RWPE2 (cell line): ENCODE results near the gene GAPT.

Experiments used
- ATAC-seq: fragments of 200-7000 bp; cut with Tn5 transposase; 3 replicates; pipeline ENCODE4 v1.9.1; 2021; ENCODE audit warnings: low read depth
- DNase-seq: peaks from one replicate; pipeline ENCODE4 v3.0.0-alpha.2; 2020; ENCODE audit warnings: low spot score
- H3K27ac ChIP-seq: fragments of 450-650 bp; 2 replicates; pipeline ENCODE4 v1.5.1; 2017; ENCODE audit warnings: mild to moderate bottlenecking; ENCODE audit not compliant: poor library complexity, severe bottlenecking
- H3K27me3 ChIP-seq: fragments of 250-450 bp; sonication (Bioruptor Pico); 2 replicates; pipeline ENCODE4 v1.5.1; 2021; ENCODE audit warnings: mild to moderate bottlenecking, moderate library complexity; ENCODE audit not compliant: insufficient read depth, poor library complexity, severe bottlenecking
- H3K36me3 ChIP-seq: fragments of 250-450 bp; sonication (Bioruptor Pico); 2 replicates; pipeline ENCODE4 v1.5.1; 2020; ENCODE audit warnings: low read depth, mild to moderate bottlenecking, moderate library complexity
- H3K4me1 ChIP-seq: fragments of 250-450 bp; sonication (Bioruptor Pico); 2 replicates; pipeline ENCODE4 v1.5.1; 2021; ENCODE audit warnings: mild to moderate bottlenecking, moderate library complexity; ENCODE audit not compliant: insufficient read depth, poor library complexity, severe bottlenecking
- H3K4me3 ChIP-seq: fragments of 250-450 bp; sonication (Bioruptor Pico); 2 replicates; pipeline ENCODE4 v1.5.1; 2021; ENCODE audit warnings: mild to moderate bottlenecking, moderate library complexity; ENCODE audit not compliant: severe bottlenecking
- H3K9me3 ChIP-seq: fragments of 250-450 bp; sonication (Bioruptor Pico); 2 replicates; pipeline ENCODE4 v1.5.1; 2021; ENCODE audit warnings: mild to moderate bottlenecking, moderate library complexity; ENCODE audit not compliant: severe bottlenecking
- TF ChIP-seq, protein P1 (sequence below): fragments of 450-650 bp; IDR thresholded peaks from one replicate; pipeline ENCODE4 v1.5.1; 2017; ENCODE audit warnings: mild to moderate bottlenecking, moderate library complexity; ENCODE audit not compliant: poor library complexity, severe bottlenecking

Gene GAPT

DNA sequence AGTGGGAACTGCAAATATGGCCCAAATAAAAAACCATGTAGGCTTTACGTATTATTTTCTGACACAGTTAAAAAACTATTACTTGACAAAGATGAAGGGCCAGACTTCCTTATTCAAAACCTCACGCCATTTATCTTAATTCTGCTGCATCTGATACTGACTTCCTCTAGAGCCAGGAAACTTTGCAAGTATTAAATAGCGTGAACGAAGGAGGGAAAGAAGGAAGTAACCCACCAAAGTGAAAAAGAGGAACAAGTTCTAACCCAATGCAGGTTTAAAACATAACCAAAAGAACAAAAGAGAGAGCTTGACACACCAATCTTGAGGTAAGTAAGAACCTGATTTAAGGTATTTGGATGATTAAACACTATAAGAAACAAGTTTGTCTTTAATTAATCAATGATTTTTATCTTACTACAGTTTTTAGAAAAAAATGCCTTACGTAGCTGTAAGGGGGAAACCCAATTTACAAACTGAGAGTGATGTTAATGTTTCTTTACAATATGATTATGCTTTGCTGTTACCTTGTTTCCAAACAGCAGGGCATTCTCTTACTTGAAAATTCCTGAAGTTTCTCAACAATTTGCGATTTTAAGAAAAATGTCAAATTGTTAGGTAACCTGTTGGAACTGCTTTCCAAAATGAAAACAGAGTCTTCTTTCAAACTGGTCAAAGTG is at the start of gene GAPT:
TSS of gene GAPT (plus strand) at position 220 of the 677 bp plus-strand sequence. CDS start 3,102 bp downstream, outside the sequence.
- Histone ChIP-seq H3K27me3 (peaks cover 60% of the 10 kb centered on the region), H3K36me3 (no peaks in the 10 kb centered on the region), H3K4me3 (no peak within 1 kb of the TSS), H3K27ac (no peak within 1 kb of the TSS), H3K9me3 (no peaks in the 10 kb centered on the region), H3K4me1 (no peaks in the 10 kb centered on the region)
- no peak for DNase-seq
- no peak for ATAC-seq
- TF ChIP-seq, protein P1, sequence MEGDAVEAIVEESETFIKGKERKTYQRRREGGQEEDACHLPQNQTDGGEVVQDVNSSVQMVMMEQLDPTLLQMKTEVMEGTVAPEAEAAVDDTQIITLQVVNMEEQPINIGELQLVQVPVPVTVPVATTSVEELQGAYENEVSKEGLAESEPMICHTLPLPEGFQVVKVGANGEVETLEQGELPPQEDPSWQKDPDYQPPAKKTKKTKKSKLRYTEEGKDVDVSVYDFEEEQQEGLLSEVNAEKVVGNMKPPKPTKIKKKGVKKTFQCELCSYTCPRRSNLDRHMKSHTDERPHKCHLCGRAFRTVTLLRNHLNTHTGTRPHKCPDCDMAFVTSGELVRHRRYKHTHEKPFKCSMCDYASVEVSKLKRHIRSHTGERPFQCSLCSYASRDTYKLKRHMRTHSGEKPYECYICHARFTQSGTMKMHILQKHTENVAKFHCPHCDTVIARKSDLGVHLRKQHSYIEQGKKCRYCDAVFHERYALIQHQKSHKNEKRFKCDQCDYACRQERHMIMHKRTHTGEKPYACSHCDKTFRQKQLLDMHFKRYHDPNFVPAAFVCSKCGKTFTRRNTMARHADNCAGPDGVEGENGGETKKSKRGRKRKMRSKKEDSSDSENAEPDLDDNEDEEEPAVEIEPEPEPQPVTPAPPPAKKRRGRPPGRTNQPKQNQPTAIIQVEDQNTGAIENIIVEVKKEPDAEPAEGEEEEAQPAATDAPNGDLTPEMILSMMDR: no peak

- peak; percentile 84 for ATAC-seq
- no peak overlapping the region for H3K4me3 ChIP-seq
- H3K36me3 ChIP-seq: no peaks in the 10 kb centered on the region
- TF ChIP-seq, protein P1: no peak
- no peaks in the 10 kb centered on the region for H3K9me3 ChIP-seq
- no peaks in the 10 kb centered on the region for H3K27me3 ChIP-seq
- no peak for DNase-seq
- H3K27ac ChIP-seq: no peak overlapping the region
- H3K4me1 ChIP-seq: no peaks in the 10 kb centered on the region
Measured at GRCh38 chr5:58444805-58445204, 46.4 kb upstream of the GAPT start.

DNA sequence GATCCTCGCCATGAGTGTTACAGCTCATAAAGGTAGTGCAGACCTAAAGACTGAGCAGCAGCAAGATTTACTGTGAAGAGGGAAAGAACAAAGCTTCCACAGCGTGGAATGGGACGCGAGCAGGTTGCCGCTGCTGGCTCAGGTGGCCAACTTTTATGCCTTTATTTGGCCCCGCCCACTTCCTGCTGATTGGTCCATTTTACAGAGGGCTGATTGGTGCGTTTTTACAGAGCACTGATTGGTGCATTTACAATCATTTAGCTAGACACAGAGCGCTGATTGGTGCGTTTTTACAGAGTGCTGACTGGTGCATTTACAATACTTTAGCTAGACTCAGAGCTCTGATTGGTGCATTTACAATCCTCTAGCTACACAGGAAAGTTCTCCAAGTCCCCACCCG is 45.2 kb upstream of the GAPT start:
- H3K9me3 ChIP-seq: no peaks in the 10 kb centered on the region
- no peak overlapping the region for H3K27ac ChIP-seq
- H3K4me3 ChIP-seq: no peak overlapping the region
- H3K36me3 ChIP-seq: no peaks in the 10 kb centered on the region
- no peaks in the 10 kb centered on the region for H3K4me1 ChIP-seq
- H3K27me3 ChIP-seq: no peaks in the 10 kb centered on the region
- TF ChIP-seq, protein P1: no peak
- no peak for ATAC-seq
- no peak for DNase-seq

- ATAC-seq (no peak), DNase-seq (no peak)
- H3K4me3 ChIP-seq: no peak overlapping the region
- no peak overlapping the region for H3K27ac ChIP-seq
- no peaks in the 10 kb centered on the region for H3K27me3 ChIP-seq
- no peaks in the 10 kb centered on the region for H3K4me1 ChIP-seq
- no peaks in the 10 kb centered on the region for H3K36me3 ChIP-seq
- no peaks in the 10 kb centered on the region for H3K9me3 ChIP-seq
- TF ChIP-seq, protein P1: no peak
Measured at GRCh38 chr5:58447226-58447625, 44.0 kb upstream of the GAPT start.

DNA sequence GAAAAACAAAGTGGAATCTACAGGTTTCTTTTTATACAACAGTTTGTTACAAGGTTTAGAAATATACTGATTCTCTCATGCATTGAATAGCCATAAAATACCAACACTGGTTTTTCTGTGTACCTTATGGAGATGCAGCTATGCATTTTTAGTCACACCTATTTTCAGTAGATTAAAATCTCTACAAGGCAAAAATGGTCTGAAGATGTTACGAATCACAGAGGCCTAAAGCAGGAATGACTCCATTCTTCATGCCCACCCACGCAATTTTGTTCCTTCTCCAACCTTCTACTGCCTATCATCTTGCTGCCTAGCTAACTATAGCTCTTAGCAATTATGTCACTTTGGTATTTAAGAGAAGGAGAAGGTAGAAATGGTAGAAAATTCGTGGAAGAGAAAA is 41.2 kb upstream of the GAPT start:
- Histone ChIP-seq H3K9me3 (no peaks in the 10 kb centered on the region), H3K4me1 (peaks cover 16% of the 10 kb centered on the region), H3K27me3 (no peaks in the 10 kb centered on the region), H3K27ac (no peak overlapping the region), H3K4me3 (no peak overlapping the region), H3K36me3 (peaks cover 26% of the 10 kb centered on the region)
- no peak for ATAC-seq
- TF ChIP-seq, protein P1: no peak
- DNase-seq: no peak
